ENCODE results near the gene SORBS2. TPM values are rescaled to one million over a fixed set of nuclear protein-coding genes. Genes with fewer than 3 reads are reported as not detected.

The SORBS2 gene
- total RNA-seq, 1 donor from 2014 or later, result 94.2 TPM

GRCh38 chr4:185591679-185592141 lies 220.3 kb downstream of the SORBS2 start:
- H3K36me3 Mint-ChIP-seq (ENCODE audit: insufficient read depth), result peaks cover 14% of the 10 kb centered on the region
- peaks cover 9% of the 10 kb centered on the region for H3K4me1 Mint-ChIP-seq (ENCODE audit: low read depth)
- DNase-seq (ENCODE audit: low spot score, unreplicated experiment), result no peak
- H3K27me3 Mint-ChIP-seq, result peaks cover 26% of the 10 kb centered on the region
- H3K4me3 Mint-ChIP-seq (ENCODE audit: low read depth), result no peak overlapping the region
- TF ChIP-seq CTCF (IDR thresholded peaks at IDR 0.05; ENCODE audit: unreplicated experiment), result no peak
- H3K27ac Mint-ChIP-seq, result no peak overlapping the region
- H3K9me3 Mint-ChIP-seq (ENCODE audit: low read depth), result no peaks in the 10 kb centered on the region

- peaks cover 14% of the 10 kb centered on the region for H3K36me3 Mint-ChIP-seq (ENCODE audit: insufficient read depth)
- no peak overlapping the region for H3K27ac Mint-ChIP-seq
- no peaks in the 10 kb centered on the region for H3K9me3 Mint-ChIP-seq (ENCODE audit: low read depth)
- no peak overlapping the region for H3K4me3 Mint-ChIP-seq (ENCODE audit: low read depth)
- no peak for TF ChIP-seq CTCF (IDR thresholded peaks at IDR 0.05; ENCODE audit: unreplicated experiment)
- peaks cover 27% of the 10 kb centered on the region for H3K27me3 Mint-ChIP-seq
- H3K4me1 Mint-ChIP-seq (ENCODE audit: low read depth), result peaks cover 10% of the 10 kb centered on the region
- no peak for DNase-seq (ENCODE audit: low spot score, unreplicated experiment)
Observed at GRCh38 chr4:185590982-185591381, 221.0 kb downstream of the SORBS2 start.

- Mint-ChIP-seq H3K27me3 (peaks cover 27% of the 10 kb centered on the region), H3K4me3 (ENCODE audit: low read depth) (no peak overlapping the region), H3K27ac (no peak overlapping the region)
Observed at GRCh38 chr4:185589067-185589836, 222.7 kb downstream of the SORBS2 start.

GRCh38 chr4:185587427-185588161 lies 224.4 kb downstream of the SORBS2 start:
- Mint-ChIP-seq H3K4me1 (ENCODE audit: low read depth) (peaks cover 14% of the 10 kb centered on the region), H3K27ac (no peak overlapping the region), H3K27me3 (peaks cover 27% of the 10 kb centered on the region), H3K36me3 (ENCODE audit: insufficient read depth) (peaks cover 11% of the 10 kb centered on the region), H3K9me3 (ENCODE audit: low read depth) (no peaks in the 10 kb centered on the region), H3K4me3 (ENCODE audit: low read depth) (peak overlapping the region; percentile 27)
- no peak for TF ChIP-seq CTCF (IDR thresholded peaks at IDR 0.05; ENCODE audit: unreplicated experiment)
- DNase-seq (ENCODE audit: low spot score, unreplicated experiment), result no peak

More at GRCh38 chr4:185589067-185589836, 222.7 kb downstream of the SORBS2 start:
- Mint-ChIP-seq H3K36me3 (ENCODE audit: insufficient read depth) (peaks cover 14% of the 10 kb centered on the region), H3K4me1 (ENCODE audit: low read depth) (peaks cover 10% of the 10 kb centered on the region), H3K9me3 (ENCODE audit: low read depth) (no peaks in the 10 kb centered on the region)
- DNase-seq (ENCODE audit: low spot score, unreplicated experiment), result no peak
- no peak for TF ChIP-seq CTCF (IDR thresholded peaks at IDR 0.05; ENCODE audit: unreplicated experiment)

- peaks cover 27% of the 10 kb centered on the region for H3K27me3 Mint-ChIP-seq
Observed at GRCh38 chr4:185587030-185587426, 225.0 kb downstream of the SORBS2 start.

More at GRCh38 chr4:185587030-185587426, 225.0 kb downstream of the SORBS2 start:
- Mint-ChIP-seq H3K9me3 (ENCODE audit: low read depth) (no peaks in the 10 kb centered on the region), H3K36me3 (ENCODE audit: insufficient read depth) (peaks cover 11% of the 10 kb centered on the region), H3K4me3 (ENCODE audit: low read depth) (no peak overlapping the region), H3K4me1 (ENCODE audit: low read depth) (peaks cover 16% of the 10 kb centered on the region), H3K27ac (no peak overlapping the region)
- TF ChIP-seq CTCF (IDR thresholded peaks at IDR 0.05; ENCODE audit: unreplicated experiment), result no peak
- DNase-seq (ENCODE audit: low spot score, unreplicated experiment), result no peak

All from progenitor cell of endocrine pancreas (in vitro differentiated cells).